ENCODE measurements around the gene ARMC7. TPM values are rescaled to one million over a fixed set of nuclear protein-coding genes. Genes with fewer than 3 reads are reported as not detected.

ARMC7 gene
- total and polyA plus RNA-seq, 2 of the 13 experiments (the other 11 are each of a cell fraction or from before 2014, with no cell fraction given) = 3.9 to 4.2 TPM

GRCh38 chr17:75086496-75087181 lies 23.1 kb upstream of the ARMC7 start (continued):
- no peak for TF ChIP-seq PAF1 (CRISPR knock-in tag; IDR thresholded peaks at IDR 0.05)
- no peak for TF ChIP-seq RFX1 (IDR thresholded peaks at IDR 0.05)
- TF ChIP-seq ZFP41 (CRISPR knock-in tag; IDR thresholded peaks at IDR 0.05; ENCODE audit: borderline replicate concordance) = no peak
- 0 out of 2 replicates have a peak, but pooled peaks have one; percentile 36 for TF ChIP-seq ZFP62 (CRISPR knock-in tag; IDR thresholded peaks at IDR 0.05)
- no peak for TF ChIP-seq ZNF3 (CRISPR knock-in tag; IDR thresholded peaks at IDR 0.05)
- TF ChIP-seq BHLHE40 (IDR thresholded peaks at IDR 0.05; ENCODE audit: low read length) = no peak; the same call in 1 of the 2 replicates
- no peak for TF ChIP-seq ZNF431 (CRISPR knock-in tag; IDR thresholded peaks at IDR 0.05; ENCODE audit: borderline replicate concordance, low read depth)
- 0 out of 2 replicates have a peak, but pooled peaks have one; percentile 78 for TF ChIP-seq ZNF746 (CRISPR knock-in tag; IDR thresholded peaks at IDR 0.05)
- no peak for TF ChIP-seq NFIC (IDR thresholded peaks at IDR 0.05; ENCODE audit: low read length)
- no peak for TF ChIP-seq CEBPZ (IDR thresholded peaks at IDR 0.05; ENCODE audit: low read length)
- 0 out of 2 replicates have a peak, but pooled peaks have one; percentile 28 for TF ChIP-seq ZNF879 (CRISPR knock-in tag; IDR thresholded peaks at IDR 0.05)
- no peak for TF ChIP-seq ZBTB8A (CRISPR knock-in tag; IDR thresholded peaks at IDR 0.05; ENCODE audit: borderline replicate concordance, low read depth)
- TF ChIP-seq KLF16 (CRISPR knock-in tag; IDR thresholded peaks at IDR 0.05) = no peak
- TF ChIP-seq PCBP1 (IDR thresholded peaks at IDR 0.05; ENCODE audit: borderline replicate concordance, low read depth, low read length) = no peak
- TF ChIP-seq SALL2 (CRISPR knock-in tag; IDR thresholded peaks at IDR 0.05) = no peak
- no peak for TF ChIP-seq CSRNP1 (CRISPR knock-in tag; IDR thresholded peaks at IDR 0.05)
- TF ChIP-seq MEF2D (CRISPR knock-in tag; IDR thresholded peaks at IDR 0.05) = peak; percentile 58; the same call in 1 of the 2 replicates
- no peak for TF ChIP-seq SMAD1 (CRISPR knock-in tag; IDR thresholded peaks at IDR 0.05; ENCODE audit: borderline replicate concordance, low read depth)
- no peak for TF ChIP-seq PBX2 (CRISPR knock-in tag; IDR thresholded peaks at IDR 0.05)
- no peak for TF ChIP-seq E2F1 (CRISPR knock-in tag; IDR thresholded peaks at IDR 0.05)
- 0 out of 2 replicates have a peak, but pooled peaks have one; percentile 6 for TF ChIP-seq ZBTB33 (CRISPR knock-in tag; IDR thresholded peaks at IDR 0.05)
